AG10803 (cell line): ENCODE results near the gene PNN.

Experiments
- DNase-seq: peaks from one replicate; pipeline ENCODE4 v3.0.0; 2010; ENCODE audit warnings: low read depth
- H3K4me3 ChIP-seq: 2 replicates; pipeline ENCODE4 v1.5.1; 2011; ENCODE audit warnings: mild to moderate bottlenecking, low read length, control low read depth
- CTCF ChIP-seq: conservative IDR thresholded peaks from 2 replicates; pipeline ENCODE4 v1.5.1; 2011; ENCODE audit warnings: mild to moderate bottlenecking, low read length, control low read depth, inconsistent platforms

The PNN gene

DNA sequence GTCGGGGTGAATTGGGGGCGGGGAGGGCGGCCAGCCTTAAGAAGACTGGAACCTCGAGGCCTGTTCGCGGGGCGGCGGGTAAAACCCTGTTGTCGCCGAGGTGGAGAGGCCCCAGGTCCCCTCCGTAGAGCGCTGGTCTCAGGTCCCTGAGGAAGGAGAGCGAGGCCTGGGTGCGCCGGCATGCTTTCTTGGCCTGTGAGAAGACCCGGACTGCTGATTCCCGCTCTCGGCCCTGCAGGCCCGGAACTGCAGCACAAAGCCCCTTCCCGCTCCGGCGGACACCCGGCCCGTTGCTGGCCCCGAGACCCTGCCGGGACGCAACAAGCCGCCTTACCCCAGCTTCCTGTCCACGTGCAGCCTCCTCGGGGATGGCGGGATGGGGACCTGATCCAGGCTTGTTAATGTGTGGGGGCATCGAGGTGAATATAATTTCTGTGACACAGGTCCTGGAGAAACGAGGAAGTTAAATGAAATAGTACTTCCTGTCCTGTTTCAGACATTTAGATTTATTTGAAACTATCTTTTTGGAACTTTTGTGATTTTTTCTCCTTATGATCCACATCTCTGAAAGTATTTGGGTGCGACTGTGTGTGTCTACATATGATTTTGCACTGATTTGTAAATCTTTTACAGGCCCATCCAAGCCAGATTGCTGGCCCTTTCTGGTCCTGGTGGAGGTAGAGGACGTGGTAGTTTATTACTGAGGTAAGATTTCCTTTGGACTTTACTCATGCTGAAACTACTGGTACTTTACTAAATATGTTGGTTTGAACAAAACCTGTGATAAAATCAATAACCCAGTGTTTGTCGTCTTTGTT, 600 bp downstream of the PNN start:
- peak; percentile 29 for DNase-seq
- peak overlapping the region; percentile 89 for H3K4me3 ChIP-seq

GRCh38 chr14:39176263-39177167, 1.5 kb downstream of the PNN start:
- no peak for DNase-seq
- no peak for TF ChIP-seq CTCF
- H3K4me3 ChIP-seq: peak overlapping the region; percentile 89

More for the DNA sequence above, 600 bp downstream of the PNN start:
- TF ChIP-seq CTCF: no peak

DNA sequence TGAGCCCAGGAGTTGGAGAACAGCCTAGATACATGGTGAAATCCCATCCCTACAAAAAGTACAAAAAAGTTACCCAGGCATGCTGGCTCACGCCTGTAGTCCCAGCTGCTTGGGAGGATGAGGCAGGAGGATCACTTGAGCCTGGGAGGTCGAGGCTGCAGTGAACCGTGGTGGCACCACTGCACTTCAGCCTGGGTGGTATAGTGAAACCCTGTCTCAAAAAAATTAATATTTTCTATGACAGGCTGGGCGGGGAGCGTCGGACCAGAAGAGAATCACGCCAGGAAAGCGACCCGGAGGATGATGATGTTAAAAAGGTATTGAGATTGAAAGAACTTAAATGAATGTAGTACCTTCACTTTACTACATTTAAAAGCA, 2.1 kb downstream of the PNN start:
- TF ChIP-seq CTCF: no peak
- no peak overlapping the region for H3K4me3 ChIP-seq
- DNase-seq: no peak

GRCh38 chr14:39179042-39179441, 4.0 kb downstream of the PNN start:
- H3K4me3 ChIP-seq: no peak overlapping the region
- no peak for DNase-seq
- TF ChIP-seq CTCF: no peak

DNA sequence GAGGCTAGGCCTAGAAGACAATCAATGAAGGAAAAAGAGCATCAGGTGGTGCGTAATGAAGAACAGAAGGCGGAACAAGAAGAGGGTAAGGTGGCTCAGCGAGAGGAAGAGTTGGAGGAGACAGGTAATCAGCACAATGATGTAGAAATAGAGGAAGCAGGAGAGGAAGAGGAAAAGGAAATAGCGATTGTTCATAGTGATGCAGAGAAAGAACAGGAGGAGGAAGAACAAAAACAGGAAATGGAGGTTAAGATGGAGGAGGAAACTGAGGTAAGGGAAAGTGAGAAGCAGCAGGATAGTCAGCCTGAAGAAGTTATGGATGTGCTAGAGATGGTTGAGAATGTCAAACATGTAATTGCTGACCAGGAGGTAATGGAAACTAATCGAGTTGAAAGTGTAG, 5.5 kb downstream of the PNN start:
- no peak for TF ChIP-seq CTCF

GRCh38 chr14:39181026-39181692, 6.1 kb downstream of the PNN start:
- DNase-seq: no peak
- TF ChIP-seq CTCF: no peak
- H3K4me3 ChIP-seq: no peak overlapping the region

More for the DNA sequence above, 5.5 kb downstream of the PNN start:
- no peak for DNase-seq
- no peak overlapping the region for H3K4me3 ChIP-seq
